ENCODE data around the gene ITGA8. TPM values are rescaled to one million over a fixed set of nuclear protein-coding genes. Genes with fewer than 3 reads are reported as not detected.
"Not testable (repeated sequence)": the region's sequence is repeated elsewhere in the genome, so short reads cannot be mapped to it uniquely, and the experiment has no call there.

ITGA8 gene
- polyA plus RNA-seq, 1 donor, result 7.3 TPM

DNA sequence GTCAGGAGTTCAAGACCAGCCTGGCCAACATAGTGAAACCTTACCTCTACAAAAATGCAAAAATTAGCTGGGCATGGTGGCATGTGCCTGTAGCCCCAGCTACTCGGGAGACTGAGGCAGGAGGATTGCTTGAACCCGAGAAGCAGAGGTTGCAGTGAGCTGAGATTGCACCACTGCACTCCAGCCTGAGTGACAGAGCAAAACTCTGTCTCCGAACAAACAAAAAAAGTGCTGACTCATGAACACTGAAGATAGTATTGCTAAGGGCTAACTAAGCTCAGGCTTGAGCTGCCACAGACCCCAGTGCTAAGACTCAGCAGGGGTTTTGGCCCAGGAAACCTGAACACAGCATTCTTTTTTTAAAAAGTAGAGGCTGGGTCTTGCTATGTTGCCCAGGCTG is 162.6 kb downstream of the ITGA8 start:
- DNase-seq (ENCODE audit: low read depth), result not testable (repeated sequence)

DNA sequence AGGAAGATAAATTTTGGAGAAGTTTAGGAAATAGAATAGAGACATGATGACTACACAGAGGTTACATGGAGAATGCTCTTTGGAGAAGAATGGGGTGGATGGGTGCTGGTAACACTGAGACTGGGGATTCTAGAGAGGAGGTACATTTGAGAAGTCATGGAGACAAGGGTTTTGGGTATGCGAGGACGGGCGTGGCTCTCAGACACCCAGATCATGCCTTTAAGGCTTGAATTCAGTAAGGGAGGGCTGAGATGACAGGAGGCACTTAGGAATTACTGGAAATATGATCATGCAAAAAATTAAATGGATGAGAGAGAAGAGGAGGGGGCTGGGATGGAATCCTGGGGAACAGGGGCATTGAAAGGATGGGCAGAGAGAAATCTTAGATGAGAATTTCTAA is 168.8 kb downstream of the ITGA8 start:
- DNase-seq (ENCODE audit: low read depth), result no peak

GRCh38 chr10:15548331-15548730 is 171.4 kb downstream of the ITGA8 start:
- DNase-seq (ENCODE audit: low read depth), result no peak

DNA sequence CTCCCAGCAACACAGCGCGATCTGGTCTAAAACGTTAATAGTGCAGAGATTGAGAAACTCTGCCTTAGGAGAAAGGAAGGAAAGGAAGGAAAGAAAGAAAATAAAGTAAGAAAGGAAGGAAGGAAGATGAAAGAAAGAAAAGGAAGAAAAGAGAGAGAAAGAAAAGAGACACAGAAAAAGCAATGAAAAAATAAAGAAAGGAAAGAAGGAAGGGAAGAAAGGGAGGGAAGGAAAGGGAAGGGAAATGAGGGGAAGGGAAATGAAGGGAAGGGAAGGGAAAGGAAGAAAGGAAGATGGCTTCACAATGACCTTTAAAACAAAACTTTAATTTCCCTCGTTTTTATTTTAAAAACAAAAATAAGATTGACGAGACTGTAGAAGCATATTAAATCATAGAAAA is 173.1 kb downstream of the ITGA8 start:
- DNase-seq (ENCODE audit: low read depth), result no peak

GRCh38 chr10:15545884-15546283 is 173.8 kb downstream of the ITGA8 start:
- no peak for DNase-seq (ENCODE audit: low read depth)

- DNase-seq (ENCODE audit: low read depth), result no peak
These were observed 174.5 kb downstream of the ITGA8 start for GRCh38 chr10:15545266-15545665.

GRCh38 chr10:15543994-15544393 is 175.7 kb downstream of the ITGA8 start:
- DNase-seq (ENCODE audit: low read depth), result no peak

- DNase-seq (ENCODE audit: low read depth), result no peak
These were observed 176.9 kb downstream of the ITGA8 start for GRCh38 chr10:15542817-15543216.

- no peak for DNase-seq (ENCODE audit: low read depth)
These were observed 178.3 kb downstream of the ITGA8 start for GRCh38 chr10:15541376-15541775.

- DNase-seq (ENCODE audit: low read depth), result no peak
These were observed 179.0 kb downstream of the ITGA8 start for GRCh38 chr10:15540727-15541126.

GRCh38 chr10:15539262-15539661 is 180.5 kb downstream of the ITGA8 start:
- DNase-seq (ENCODE audit: low read depth), result no peak

DNA sequence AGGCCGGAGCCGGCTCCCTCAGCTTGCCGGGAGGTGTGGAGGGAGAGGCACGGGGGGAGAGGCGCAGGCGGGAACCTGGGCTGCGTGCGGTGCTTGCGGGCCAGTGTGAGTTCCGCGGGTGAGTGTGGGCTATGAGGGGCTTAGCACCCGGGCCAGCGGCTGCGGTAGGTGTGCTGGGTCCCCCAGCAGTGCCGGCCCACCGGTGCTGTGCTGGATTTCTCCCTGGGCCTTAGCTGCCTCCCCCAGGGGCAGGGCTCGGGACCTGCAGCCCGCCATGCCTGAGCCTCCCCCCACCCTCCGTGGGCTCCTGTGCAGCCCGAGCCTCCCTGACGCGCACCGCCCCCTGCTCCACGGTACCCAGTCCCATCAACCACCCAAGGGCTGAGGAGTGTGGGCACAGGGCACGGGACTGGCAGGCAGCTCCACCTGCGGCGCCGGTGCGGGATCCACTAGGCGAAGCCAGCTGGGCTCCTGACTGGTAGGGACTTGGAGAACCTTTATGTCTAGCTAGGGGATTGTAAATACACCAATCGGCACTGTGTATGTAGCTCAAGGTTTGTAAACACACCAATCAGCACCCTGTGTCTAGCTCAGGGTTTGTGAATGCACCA is 184.7 kb downstream of the ITGA8 start:
- not testable (repeated sequence) for DNase-seq (ENCODE audit: low read depth)

DNA sequence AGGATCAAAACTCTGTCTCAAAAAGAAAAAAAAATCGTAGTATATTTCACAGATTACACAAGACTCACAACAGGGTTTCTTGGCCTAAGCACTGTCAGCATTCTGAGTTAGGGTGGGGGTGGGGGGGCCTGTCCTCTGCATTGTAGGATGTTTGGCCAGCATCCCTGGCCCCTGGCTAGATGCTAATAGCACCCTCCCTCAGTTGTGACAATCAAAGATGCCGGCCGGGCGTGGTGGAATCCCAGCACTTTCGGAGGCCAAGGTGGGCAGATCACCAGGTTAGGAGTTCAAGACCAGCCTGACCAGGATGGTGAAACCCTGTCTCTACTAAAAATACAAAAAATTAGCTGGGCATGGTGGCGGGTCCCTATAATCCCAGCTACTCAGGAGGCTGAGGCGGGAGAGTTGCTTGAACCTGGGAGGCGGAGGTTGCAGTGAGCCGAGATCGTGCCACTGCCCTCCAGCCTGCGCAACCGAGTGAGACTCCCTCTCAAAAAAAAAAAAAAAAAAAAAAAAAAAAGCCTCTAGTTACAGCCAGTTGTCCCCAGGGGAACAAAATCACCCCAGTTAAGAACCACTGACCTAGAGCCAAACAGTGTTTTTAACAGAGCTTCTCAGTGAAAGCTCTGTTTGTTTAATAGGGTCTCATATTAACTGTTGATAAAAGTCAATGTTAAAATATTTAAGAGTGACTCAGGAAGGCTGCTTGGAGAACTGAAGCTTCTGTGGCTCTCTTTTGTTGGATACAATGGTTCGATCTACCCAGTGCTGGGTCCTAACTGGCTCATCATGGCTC is 187.6 kb downstream of the ITGA8 start:
- no peak for DNase-seq (ENCODE audit: low read depth)

- DNase-seq (ENCODE audit: low read depth), result no peak
These were observed 190.9 kb downstream of the ITGA8 start for GRCh38 chr10:15528859-15529239.

- DNase-seq (ENCODE audit: low read depth), result no peak
These were observed 193.0 kb downstream of the ITGA8 start for GRCh38 chr10:15526754-15527153.

DNA sequence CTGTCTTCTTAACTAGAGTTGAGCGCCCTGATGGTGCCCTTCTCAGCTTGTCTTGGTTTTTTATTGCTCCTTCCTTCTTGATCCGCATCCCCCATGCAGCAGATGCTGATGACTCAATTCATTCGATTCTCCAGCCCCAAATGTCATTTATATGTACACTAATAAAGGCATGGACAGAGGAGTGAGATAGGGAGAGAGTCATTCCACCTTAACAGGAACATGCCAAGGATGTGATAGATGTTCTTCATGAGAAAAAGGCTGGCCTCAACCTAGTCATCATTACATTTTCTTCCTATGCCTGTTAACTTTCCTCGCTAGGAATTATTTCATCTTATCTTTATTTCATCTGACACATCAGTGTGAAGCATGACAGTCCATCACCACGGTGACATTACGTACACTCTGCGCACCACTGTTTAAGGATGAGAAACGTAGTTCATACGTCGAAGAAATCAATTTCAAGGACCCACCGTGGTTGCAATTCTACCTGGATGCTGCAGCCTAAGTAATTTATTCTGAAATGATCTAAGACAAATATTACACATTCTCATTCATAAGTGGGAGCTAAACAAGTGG is 198.3 kb downstream of the ITGA8 start:
- no peak for DNase-seq (ENCODE audit: low read depth)

GRCh38 chr10:15518250-15518649 is 201.5 kb downstream of the ITGA8 start:
- no peak for DNase-seq (ENCODE audit: low read depth)

- no peak for DNase-seq (ENCODE audit: low read depth)
These were observed 203.3 kb downstream of the ITGA8 start for GRCh38 chr10:15516256-15517085.

DNA sequence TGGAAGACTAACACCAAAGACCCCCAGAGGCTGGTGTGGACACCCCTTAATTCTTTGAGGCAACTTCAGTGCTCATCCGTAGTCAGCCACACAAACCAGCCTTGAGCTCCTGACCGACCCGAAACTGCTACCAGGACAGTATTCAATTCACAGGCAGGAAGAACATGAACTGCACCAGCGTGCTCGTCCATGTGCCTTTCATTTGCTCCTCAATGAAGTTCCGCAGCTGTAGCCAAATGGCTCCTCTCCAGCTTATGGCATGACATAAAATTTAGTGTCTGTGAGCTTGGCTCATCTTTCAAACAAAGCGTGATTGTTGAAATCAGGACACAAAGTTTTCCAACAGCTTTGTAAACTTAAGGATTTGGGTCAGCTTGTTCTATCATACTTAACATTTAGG is 204.5 kb downstream of the ITGA8 start:
- DNase-seq (ENCODE audit: low read depth), result peak; percentile 20

DNA sequence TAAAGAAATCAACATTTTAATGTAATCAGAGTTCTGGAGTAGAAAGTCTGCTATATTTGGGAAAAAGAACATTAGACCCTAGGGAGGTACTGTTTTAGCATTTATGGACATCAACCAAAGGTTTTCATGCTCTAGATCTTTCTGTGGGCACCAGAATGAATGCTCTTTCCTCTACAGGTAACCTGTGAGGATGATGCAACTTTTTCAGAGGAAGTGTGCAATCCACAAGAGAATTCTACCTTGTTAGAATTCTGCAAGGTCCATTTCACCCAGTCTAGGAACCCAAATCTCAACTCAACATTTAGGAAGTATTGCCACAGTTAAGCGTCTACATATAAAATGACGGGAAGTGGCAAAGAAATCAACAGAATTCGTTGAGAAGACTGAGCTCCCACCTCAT is 208.8 kb downstream of the ITGA8 start:
- DNase-seq (ENCODE audit: low read depth), result no peak

- DNase-seq (ENCODE audit: low read depth), result no peak
These were observed 214.4 kb downstream of the ITGA8 start for GRCh38 chr10:15505329-15505728.
